ENCODE measurements around the gene FRMD3.

FRMD3 gene

GRCh38 chr9:83336706-83337105, 201.5 kb downstream of the FRMD3 start:
- DNase-seq (ENCODE audit: low read depth, low spot score): peak; percentile 24

- peak; percentile 86 for DNase-seq (ENCODE audit: low read depth, low spot score)
Measured at GRCh38 chr9:83334320-83334719, 203.9 kb downstream of the FRMD3 start.

- DNase-seq (ENCODE audit: low read depth, low spot score): no peak
Measured at GRCh38 chr9:83330207-83331196, 207.7 kb downstream of the FRMD3 start.

- no peak for DNase-seq (ENCODE audit: low read depth, low spot score)
Measured at GRCh38 chr9:83327750-83328622, 210.2 kb downstream of the FRMD3 start.

GRCh38 chr9:83327323-83327722, 210.9 kb downstream of the FRMD3 start:
- no peak for DNase-seq (ENCODE audit: low read depth, low spot score)

GRCh38 chr9:83323148-83323547, 215.1 kb downstream of the FRMD3 start:
- DNase-seq (ENCODE audit: low read depth, low spot score): no peak

GRCh38 chr9:83322438-83322837, 215.8 kb downstream of the FRMD3 start:
- DNase-seq (ENCODE audit: low read depth, low spot score): peak; percentile 22

- no peak for DNase-seq (ENCODE audit: low read depth, low spot score)
Measured at GRCh38 chr9:83317244-83317643, 221.0 kb downstream of the FRMD3 start.

- no peak for DNase-seq (ENCODE audit: low read depth, low spot score)
Measured at GRCh38 chr9:83315649-83316048, 222.6 kb downstream of the FRMD3 start.

- no peak for DNase-seq (ENCODE audit: low read depth, low spot score)
Measured at GRCh38 chr9:83313781-83314180, 224.4 kb downstream of the FRMD3 start.

- DNase-seq (ENCODE audit: low read depth, low spot score): no peak
Measured at GRCh38 chr9:83312537-83312936, 225.7 kb downstream of the FRMD3 start.

GRCh38 chr9:83307066-83307724, 231.0 kb downstream of the FRMD3 start:
- DNase-seq (ENCODE audit: low read depth, low spot score): no peak

- DNase-seq (ENCODE audit: low read depth, low spot score): peak; percentile 93
Measured at GRCh38 chr9:83304686-83305085, 233.5 kb downstream of the FRMD3 start.

- peak; percentile 74 for DNase-seq (ENCODE audit: low read depth, low spot score)
Measured at GRCh38 chr9:83299571-83299970, 238.6 kb downstream of the FRMD3 start.

GRCh38 chr9:83299094-83299493, 239.1 kb downstream of the FRMD3 start:
- DNase-seq (ENCODE audit: low read depth, low spot score): no peak

- DNase-seq (ENCODE audit: low read depth, low spot score): no peak
Measured at GRCh38 chr9:83296123-83296522, 242.1 kb downstream of the FRMD3 start.

GRCh38 chr9:83294816-83295215, 243.4 kb downstream of the FRMD3 start:
- no peak for DNase-seq (ENCODE audit: low read depth, low spot score)

- DNase-seq (ENCODE audit: low read depth, low spot score): no peak
Measured at GRCh38 chr9:83291196-83291595, 247.0 kb downstream of the FRMD3 start.

- no peak for DNase-seq (ENCODE audit: low read depth, low spot score)
Measured at GRCh38 chr9:83290692-83291091, 247.5 kb downstream of the FRMD3 start.

GRCh38 chr9:83287021-83287420, 251.2 kb downstream of the FRMD3 start:
- DNase-seq (ENCODE audit: low read depth, low spot score): no peak

- DNase-seq (ENCODE audit: low read depth, low spot score): no peak
Measured at GRCh38 chr9:83285445-83286225, 252.6 kb downstream of the FRMD3 start.

Measured in astrocyte of the hippocampus (primary cell).